A549 (cell line): ENCODE measurements around the gene TASP1.
"Not testable (repeated sequence)": the region's sequence is repeated elsewhere in the genome, so short reads cannot be mapped to it uniquely, and the experiment has no call there.

Experiments
- MAZ ChIP-seq: fragments of 150-350 bp; IDR thresholded peaks from 2 replicates; pipeline ENCODE4 v1.6.1; 2014; ENCODE audit warnings: antibody characterized with exemption, low read depth, low read length, borderline replicate concordance
- POLR2A ChIP-seq: IDR thresholded peaks from 2 replicates; pipeline ENCODE4 v1.6.1; 2012; ENCODE audit warnings: mild to moderate bottlenecking, low read length
- SMC3 ChIP-seq: fragments of >200 bp; sonication (Bioruptor Twin); formaldehyde crosslinking; IDR thresholded peaks from 3 replicates; pipeline ENCODE4 v1.6.1; 2018; ENCODE audit warnings: inconsistent platforms

- TF ChIP-seq MAZ, POLR2A, SMC3: not testable (repeated sequence)
These were observed 280.9 kb downstream of the TASP1 start for GRCh38 chr20:13357782-13358181.
